ENCODE results near the gene AMOT. TPM values are rescaled to one million over a fixed set of nuclear protein-coding genes. Genes with fewer than 3 reads are reported as not detected.

The AMOT gene
- total RNA-seq, 2 experiments from 2014 or later, result 1.1 to 1.5 TPM

- CTCF ChIA-PET, result no interaction called here
- no peak for DNase-seq
- no peaks in the 10 kb centered on the region for H3K36me3 Mint-ChIP-seq (ENCODE audit: low read depth)
- H3K4me1 Mint-ChIP-seq, result no peaks in the 10 kb centered on the region
- H3K27ac Mint-ChIP-seq, result no peak overlapping the region
- ATAC-seq, result no peak
- H3K27me3 Mint-ChIP-seq, result peaks cover 4% of the 10 kb centered on the region
- intact Hi-C loops (cut with DNase I, micrococcal nuclease), result no loop called here
- POLR2A ChIA-PET, result no interaction called here
- no peaks in the 10 kb centered on the region for H3K9me3 Mint-ChIP-seq (ENCODE audit: low read depth)
- no peak overlapping the region for H3K4me3 Mint-ChIP-seq
Measured at GRCh38 chrX:112759512-112759911, 81.1 kb downstream of the AMOT start.

DNA sequence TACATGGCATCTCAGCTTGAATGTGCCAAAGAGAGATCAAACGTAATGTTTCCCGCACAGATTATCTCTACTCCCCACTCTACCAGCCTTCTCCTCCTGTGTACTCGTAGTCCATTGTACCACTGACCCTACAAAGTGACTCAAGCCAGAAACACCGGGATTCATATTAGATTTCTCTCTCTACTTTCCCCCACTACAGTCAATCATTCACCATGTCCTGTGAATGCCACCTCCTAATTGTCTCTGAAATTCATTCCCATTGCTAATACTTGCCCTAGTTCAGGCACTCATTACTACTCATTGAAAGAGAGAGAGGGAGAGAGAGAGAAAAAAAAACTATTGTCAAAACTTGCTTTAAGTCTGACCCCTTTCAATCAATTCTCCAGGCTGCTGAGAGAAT, 82.7 kb downstream of the AMOT start:
- H3K4me1 Mint-ChIP-seq, result no peaks in the 10 kb centered on the region
- no peak overlapping the region for H3K4me3 Mint-ChIP-seq
- DNase-seq (no peak), ATAC-seq (no peak)
- POLR2A ChIA-PET, result no interaction called here
- H3K36me3 Mint-ChIP-seq (ENCODE audit: low read depth), result no peaks in the 10 kb centered on the region
- no peak overlapping the region for H3K27ac Mint-ChIP-seq
- CTCF ChIA-PET, result no interaction called here
- H3K27me3 Mint-ChIP-seq, result peaks cover 4% of the 10 kb centered on the region
- intact Hi-C loops (cut with DNase I, micrococcal nuclease), result no loop called here
- H3K9me3 Mint-ChIP-seq (ENCODE audit: low read depth), result no peaks in the 10 kb centered on the region

GRCh38 chrX:112753116-112753515, 87.5 kb downstream of the AMOT start:
- POLR2A ChIA-PET, result no interaction called here
- CTCF ChIA-PET, result no interaction called here
- ATAC-seq (no peak), DNase-seq (no peak)
- Mint-ChIP-seq H3K36me3 (ENCODE audit: low read depth) (no peaks in the 10 kb centered on the region), H3K27ac (no peak overlapping the region), H3K9me3 (ENCODE audit: low read depth) (no peaks in the 10 kb centered on the region), H3K4me3 (no peak overlapping the region), H3K4me1 (no peaks in the 10 kb centered on the region), H3K27me3 (peaks cover 2% of the 10 kb centered on the region)
- intact Hi-C loops (cut with DNase I, micrococcal nuclease), result no loop called here

DNA sequence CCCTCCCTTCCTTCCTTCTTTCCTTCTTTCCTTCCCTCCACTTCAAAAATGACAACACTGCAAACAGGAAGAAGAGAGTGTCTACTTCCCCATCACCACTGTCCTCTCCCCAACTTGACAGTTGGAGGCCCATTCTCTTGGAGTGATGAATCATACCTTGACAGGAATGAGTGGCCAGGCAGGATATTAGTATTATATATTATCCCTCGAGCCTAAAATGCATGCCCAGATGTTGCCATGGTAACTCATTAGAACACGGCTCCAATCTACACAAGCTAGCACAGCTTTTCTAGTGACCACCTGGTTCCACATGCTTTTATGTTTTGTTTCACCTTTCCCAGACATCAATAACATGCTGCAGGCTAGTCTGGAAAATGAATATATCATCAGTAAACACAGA, 89.6 kb downstream of the AMOT start:
- Mint-ChIP-seq H3K4me1 (no peaks in the 10 kb centered on the region), H3K27ac (no peak overlapping the region), H3K36me3 (ENCODE audit: low read depth) (no peaks in the 10 kb centered on the region), H3K27me3 (no peaks in the 10 kb centered on the region), H3K9me3 (ENCODE audit: low read depth) (no peaks in the 10 kb centered on the region), H3K4me3 (no peak overlapping the region)
- intact Hi-C loops (cut with DNase I, micrococcal nuclease), result no loop called here
- ChIA-PET POLR2A (no interaction called here), CTCF (no interaction called here)
- no peak for ATAC-seq
- DNase-seq, result no peak

- H3K9me3 Mint-ChIP-seq (ENCODE audit: low read depth), result no peaks in the 10 kb centered on the region
- CTCF ChIA-PET, result no interaction called here
- no peak for ATAC-seq
Measured at GRCh38 chrX:112746812-112747595, 93.6 kb downstream of the AMOT start.

GRCh38 chrX:112738347-112739033, 102.1 kb downstream of the AMOT start:
- DNase-seq (peak; percentile 38), ATAC-seq (peak; percentile 68)
- H3K9me3 Mint-ChIP-seq (ENCODE audit: low read depth), result no peaks in the 10 kb centered on the region
- H3K27ac Mint-ChIP-seq, result no peak overlapping the region
- H3K36me3 Mint-ChIP-seq (ENCODE audit: low read depth), result no peaks in the 10 kb centered on the region
- peaks cover 8% of the 10 kb centered on the region for H3K4me1 Mint-ChIP-seq
- intact Hi-C loops (cut with DNase I, micrococcal nuclease), result loop anchor here in 1 of 2 experiments (10.0 kb wide), 1 partner anchor 874 kb away; no protein-coding TSS in a partner anchor
- H3K4me3 Mint-ChIP-seq, result no peak overlapping the region
- CTCF ChIA-PET, result no interaction called here
- H3K27me3 Mint-ChIP-seq, result peaks cover 5% of the 10 kb centered on the region
- POLR2A ChIA-PET, result no interaction called here

More at GRCh38 chrX:112746812-112747595, 93.6 kb downstream of the AMOT start:
- no peaks in the 10 kb centered on the region for H3K36me3 Mint-ChIP-seq (ENCODE audit: low read depth)
- H3K4me1 Mint-ChIP-seq, result no peaks in the 10 kb centered on the region
- intact Hi-C loops (cut with DNase I, micrococcal nuclease), result no loop called here
- no peak for DNase-seq
- no peak overlapping the region for H3K4me3 Mint-ChIP-seq
- no peaks in the 10 kb centered on the region for H3K27me3 Mint-ChIP-seq
- H3K27ac Mint-ChIP-seq, result no peak overlapping the region
- POLR2A ChIA-PET, result no interaction called here

DNA sequence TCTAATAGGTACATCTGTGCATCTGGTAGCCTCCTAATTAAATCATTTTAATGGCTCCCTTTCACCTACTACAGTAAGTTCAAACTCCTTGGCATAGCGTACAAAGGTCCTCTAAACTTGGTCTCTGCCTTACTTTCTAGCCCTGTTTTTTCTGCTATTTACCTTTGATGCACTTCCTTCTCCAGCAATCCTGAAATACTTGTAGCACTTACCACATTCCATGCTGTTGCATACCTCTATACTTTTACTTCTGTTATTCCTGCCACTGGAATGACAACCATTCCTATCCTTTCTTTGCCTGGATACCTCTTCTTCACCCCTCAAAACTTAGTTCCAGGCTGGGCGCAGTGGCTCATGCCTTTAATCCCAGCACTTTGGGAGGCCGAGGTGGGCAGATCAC, 104.3 kb downstream of the AMOT start:
- H3K4me3 Mint-ChIP-seq, result no peak overlapping the region
- POLR2A ChIA-PET, result no interaction called here
- H3K36me3 Mint-ChIP-seq (ENCODE audit: low read depth), result no peaks in the 10 kb centered on the region
- no peak for DNase-seq
- ATAC-seq, result no peak
- H3K4me1 Mint-ChIP-seq, result peaks cover 8% of the 10 kb centered on the region
- CTCF ChIA-PET, result no interaction called here
- H3K27ac Mint-ChIP-seq, result no peak overlapping the region
- no peaks in the 10 kb centered on the region for H3K9me3 Mint-ChIP-seq (ENCODE audit: low read depth)
- intact Hi-C loops (cut with DNase I, micrococcal nuclease), result loop anchor here in 1 of 2 experiments (10.0 kb wide), 1 partner anchor 872 kb away; no protein-coding TSS in a partner anchor
- peaks cover 5% of the 10 kb centered on the region for H3K27me3 Mint-ChIP-seq

- ChIA-PET CTCF (interaction anchor here (0.6 to 0.7 kb wide), 2 partner anchors 40 to 52 kb away, joined by 3 to 5 read pairs; no protein-coding TSS in a partner anchor), POLR2A (no interaction called here)
- DNase-seq (no peak), ATAC-seq (no peak)
- Mint-ChIP-seq H3K4me3 (no peak overlapping the region), H3K27ac (no peak overlapping the region), H3K36me3 (ENCODE audit: low read depth) (no peaks in the 10 kb centered on the region), H3K4me1 (peaks cover 8% of the 10 kb centered on the region), H3K9me3 (ENCODE audit: low read depth) (no peaks in the 10 kb centered on the region), H3K27me3 (peaks cover 5% of the 10 kb centered on the region)
- intact Hi-C loops (cut with DNase I, micrococcal nuclease), result loop anchor here in 1 of 2 experiments (10.0 kb wide), 1 partner anchor 870 kb away; no protein-coding TSS in a partner anchor
Measured at GRCh38 chrX:112735147-112735546, 105.5 kb downstream of the AMOT start.

- peaks cover 8% of the 10 kb centered on the region for H3K4me1 Mint-ChIP-seq
- H3K4me3 Mint-ChIP-seq, result no peak overlapping the region
- H3K27me3 Mint-ChIP-seq, result peaks cover 5% of the 10 kb centered on the region
- ChIA-PET POLR2A (no interaction called here), CTCF (interaction anchor here (0.7 kb wide), 1 partner anchor 52 kb away, joined by 3 read pairs; no protein-coding TSS in a partner anchor)
- DNase-seq (no peak), ATAC-seq (no peak)
- no peak overlapping the region for H3K27ac Mint-ChIP-seq
- no peaks in the 10 kb centered on the region for H3K36me3 Mint-ChIP-seq (ENCODE audit: low read depth)
- H3K9me3 Mint-ChIP-seq (ENCODE audit: low read depth), result no peaks in the 10 kb centered on the region
- intact Hi-C loops (cut with DNase I, micrococcal nuclease), result loop anchor here in 1 of 2 experiments (10.0 kb wide), 1 partner anchor 869 kb away; no protein-coding TSS in a partner anchor
Measured at GRCh38 chrX:112734290-112734689, 106.3 kb downstream of the AMOT start.

- ChIA-PET POLR2A (no interaction called here), CTCF (interaction anchor here (1.2 kb wide), 1 partner anchor 9 kb away, joined by 3 read pairs; no protein-coding TSS in a partner anchor)
- Mint-ChIP-seq H3K36me3 (ENCODE audit: low read depth) (no peaks in the 10 kb centered on the region), H3K4me1 (peaks cover 5% of the 10 kb centered on the region), H3K9me3 (ENCODE audit: low read depth) (no peaks in the 10 kb centered on the region), H3K27me3 (peaks cover 5% of the 10 kb centered on the region), H3K27ac (no peak overlapping the region), H3K4me3 (no peak overlapping the region)
- DNase-seq (no peak), ATAC-seq (no peak)
- intact Hi-C loops (cut with DNase I, micrococcal nuclease), result loop anchor here in 1 of 2 experiments (10.0 kb wide), 1 partner anchor 867 kb away; no protein-coding TSS in a partner anchor
Measured at GRCh38 chrX:112731793-112732192, 108.8 kb downstream of the AMOT start.
